ENCODE measurements around the gene FYB1.
"Not testable (repeated sequence)": the region's sequence is repeated elsewhere in the genome, so short reads cannot be mapped to it uniquely, and the experiment has no call there.

FYB1 gene

GRCh38 chr5:39253196-39253595 lies 33.8 kb upstream of the FYB1 start:
- no peaks in the 10 kb centered on the region for H3K4me1 ChIP-seq (ENCODE audit: control insufficient read depth, insufficient read depth, low read length)
- no peaks in the 10 kb centered on the region for H3K36me3 ChIP-seq (ENCODE audit: control insufficient read depth in 2 of 2, insufficient read depth in 2 of 2, low read length in 2 of 2)
- no peak overlapping the region for H3K9ac ChIP-seq (ENCODE audit: low read length in 2 of 2)
- no peaks in the 10 kb centered on the region for H3K9me3 ChIP-seq (ENCODE audit: control insufficient read depth in 2 of 2, low read length in 2 of 2)
- H3K4me3 ChIP-seq (ENCODE audit: low read length in 2 of 2) = no peak overlapping the region
- H3K27me3 ChIP-seq (ENCODE audit: control insufficient read depth in 1 of 2, insufficient read depth in 2 of 2, low read length in 2 of 2) = no peaks in the 10 kb centered on the region
- no peak overlapping the region for H3K27ac ChIP-seq (ENCODE audit: low read length)

- H3K9me3 ChIP-seq (ENCODE audit: control insufficient read depth in 2 of 2, low read length in 2 of 2) = no peaks in the 10 kb centered on the region
- H3K36me3 ChIP-seq (ENCODE audit: control insufficient read depth in 2 of 2, insufficient read depth in 2 of 2, low read length in 2 of 2) = no peaks in the 10 kb centered on the region
- no peak overlapping the region for H3K4me3 ChIP-seq (ENCODE audit: low read length in 2 of 2)
- H3K9ac ChIP-seq (ENCODE audit: low read length in 2 of 2) = no peak overlapping the region
- no peaks in the 10 kb centered on the region for H3K4me1 ChIP-seq (ENCODE audit: control insufficient read depth, insufficient read depth, low read length)
- H3K27me3 ChIP-seq (ENCODE audit: control insufficient read depth in 1 of 2, insufficient read depth in 2 of 2, low read length in 2 of 2) = no peaks in the 10 kb centered on the region
- no peak overlapping the region for H3K27ac ChIP-seq (ENCODE audit: low read length)
Observed at GRCh38 chr5:39249564-39250274, 30.4 kb upstream of the FYB1 start.

GRCh38 chr5:39249069-39249468 lies 29.7 kb upstream of the FYB1 start:
- no peak overlapping the region for H3K9ac ChIP-seq (ENCODE audit: low read length in 2 of 2)
- no peak overlapping the region for H3K4me3 ChIP-seq (ENCODE audit: low read length in 2 of 2)
- H3K36me3 ChIP-seq (ENCODE audit: control insufficient read depth in 2 of 2, insufficient read depth in 2 of 2, low read length in 2 of 2) = no peaks in the 10 kb centered on the region
- no peak overlapping the region for H3K27ac ChIP-seq (ENCODE audit: low read length)
- no peaks in the 10 kb centered on the region for H3K4me1 ChIP-seq (ENCODE audit: control insufficient read depth, insufficient read depth, low read length)
- no peaks in the 10 kb centered on the region for H3K27me3 ChIP-seq (ENCODE audit: control insufficient read depth in 1 of 2, insufficient read depth in 2 of 2, low read length in 2 of 2)
- H3K9me3 ChIP-seq (ENCODE audit: control insufficient read depth in 2 of 2, low read length in 2 of 2) = no peaks in the 10 kb centered on the region

GRCh38 chr5:39240750-39241149 lies 21.4 kb upstream of the FYB1 start:
- Histone ChIP-seq H3K27me3 (ENCODE audit: control insufficient read depth in 1 of 2, insufficient read depth in 2 of 2, low read length in 2 of 2) (no peaks in the 10 kb centered on the region), H3K4me1 (ENCODE audit: control insufficient read depth, insufficient read depth, low read length) (no peaks in the 10 kb centered on the region), H3K27ac (ENCODE audit: low read length) (no peak overlapping the region), H3K9ac (ENCODE audit: low read length in 2 of 2) (no peak overlapping the region), H3K9me3 (ENCODE audit: control insufficient read depth in 2 of 2, low read length in 2 of 2) (no peaks in the 10 kb centered on the region), H3K36me3 (ENCODE audit: control insufficient read depth in 2 of 2, insufficient read depth in 2 of 2, low read length in 2 of 2) (no peaks in the 10 kb centered on the region), H3K4me3 (ENCODE audit: low read length in 2 of 2) (no peak overlapping the region)

GRCh38 chr5:39238366-39239105 lies 19.2 kb upstream of the FYB1 start:
- Histone ChIP-seq H3K4me1 (ENCODE audit: control insufficient read depth, insufficient read depth, low read length) (no peaks in the 10 kb centered on the region), H3K4me3 (ENCODE audit: low read length in 2 of 2) (no peak overlapping the region), H3K9ac (ENCODE audit: low read length in 2 of 2) (no peak overlapping the region), H3K36me3 (ENCODE audit: control insufficient read depth in 2 of 2, insufficient read depth in 2 of 2, low read length in 2 of 2) (no peaks in the 10 kb centered on the region), H3K27ac (ENCODE audit: low read length) (no peak overlapping the region), H3K27me3 (ENCODE audit: control insufficient read depth in 1 of 2, insufficient read depth in 2 of 2, low read length in 2 of 2) (no peaks in the 10 kb centered on the region), H3K9me3 (ENCODE audit: control insufficient read depth in 2 of 2, low read length in 2 of 2) (no peaks in the 10 kb centered on the region)

- no peaks in the 10 kb centered on the region for H3K9me3 ChIP-seq (ENCODE audit: control insufficient read depth in 2 of 2, low read length in 2 of 2)
- H3K9ac ChIP-seq (ENCODE audit: low read length in 2 of 2) = no peak overlapping the region
- no peaks in the 10 kb centered on the region for H3K27me3 ChIP-seq (ENCODE audit: control insufficient read depth in 1 of 2, insufficient read depth in 2 of 2, low read length in 2 of 2)
- H3K4me3 ChIP-seq (ENCODE audit: low read length in 2 of 2) = no peak overlapping the region
- no peaks in the 10 kb centered on the region for H3K36me3 ChIP-seq (ENCODE audit: control insufficient read depth in 2 of 2, insufficient read depth in 2 of 2, low read length in 2 of 2)
- no peak overlapping the region for H3K27ac ChIP-seq (ENCODE audit: low read length)
- no peaks in the 10 kb centered on the region for H3K4me1 ChIP-seq (ENCODE audit: control insufficient read depth, insufficient read depth, low read length)
Observed at GRCh38 chr5:39236718-39237117, 17.4 kb upstream of the FYB1 start.

GRCh38 chr5:39235648-39236047 lies 16.3 kb upstream of the FYB1 start:
- Histone ChIP-seq H3K4me3 (ENCODE audit: low read length in 2 of 2) (no peak overlapping the region), H3K4me1 (ENCODE audit: control insufficient read depth, insufficient read depth, low read length) (no peaks in the 10 kb centered on the region), H3K27ac (ENCODE audit: low read length) (no peak overlapping the region), H3K9me3 (ENCODE audit: control insufficient read depth in 2 of 2, low read length in 2 of 2) (no peaks in the 10 kb centered on the region), H3K27me3 (ENCODE audit: control insufficient read depth in 1 of 2, insufficient read depth in 2 of 2, low read length in 2 of 2) (no peaks in the 10 kb centered on the region), H3K9ac (ENCODE audit: low read length in 2 of 2) (no peak overlapping the region), H3K36me3 (ENCODE audit: control insufficient read depth in 2 of 2, insufficient read depth in 2 of 2, low read length in 2 of 2) (no peaks in the 10 kb centered on the region)

GRCh38 chr5:39234494-39234893 lies 15.1 kb upstream of the FYB1 start:
- H3K27me3 ChIP-seq (ENCODE audit: control insufficient read depth in 1 of 2, insufficient read depth in 2 of 2, low read length in 2 of 2); H3K9ac ChIP-seq (ENCODE audit: low read length in 2 of 2); H3K4me1 ChIP-seq (ENCODE audit: control insufficient read depth, insufficient read depth, low read length); H3K4me3 ChIP-seq (ENCODE audit: low read length in 2 of 2); H3K36me3 ChIP-seq (ENCODE audit: control insufficient read depth in 2 of 2, insufficient read depth in 2 of 2, low read length in 2 of 2); H3K27ac ChIP-seq (ENCODE audit: low read length); H3K9me3 ChIP-seq (ENCODE audit: control insufficient read depth in 2 of 2, low read length in 2 of 2): not testable (repeated sequence)

GRCh38 chr5:39233783-39234182 lies 14.4 kb upstream of the FYB1 start:
- Histone ChIP-seq H3K9me3 (ENCODE audit: control insufficient read depth in 2 of 2, low read length in 2 of 2) (no peaks in the 10 kb centered on the region), H3K27me3 (ENCODE audit: control insufficient read depth in 1 of 2, insufficient read depth in 2 of 2, low read length in 2 of 2) (no peaks in the 10 kb centered on the region), H3K27ac (ENCODE audit: low read length) (no peak overlapping the region), H3K4me1 (ENCODE audit: control insufficient read depth, insufficient read depth, low read length) (no peaks in the 10 kb centered on the region), H3K4me3 (ENCODE audit: low read length in 2 of 2) (no peak overlapping the region), H3K36me3 (ENCODE audit: control insufficient read depth in 2 of 2, insufficient read depth in 2 of 2, low read length in 2 of 2) (no peaks in the 10 kb centered on the region), H3K9ac (ENCODE audit: low read length in 2 of 2) (no peak overlapping the region)

- no peaks in the 10 kb centered on the region for H3K9me3 ChIP-seq (ENCODE audit: control insufficient read depth in 2 of 2, low read length in 2 of 2)
- no peaks in the 10 kb centered on the region for H3K36me3 ChIP-seq (ENCODE audit: control insufficient read depth in 2 of 2, insufficient read depth in 2 of 2, low read length in 2 of 2)
- no peak overlapping the region for H3K9ac ChIP-seq (ENCODE audit: low read length in 2 of 2)
- no peaks in the 10 kb centered on the region for H3K27me3 ChIP-seq (ENCODE audit: control insufficient read depth in 1 of 2, insufficient read depth in 2 of 2, low read length in 2 of 2)
- H3K27ac ChIP-seq (ENCODE audit: low read length) = no peak overlapping the region
- H3K4me3 ChIP-seq (ENCODE audit: low read length in 2 of 2) = no peak overlapping the region
- no peaks in the 10 kb centered on the region for H3K4me1 ChIP-seq (ENCODE audit: control insufficient read depth, insufficient read depth, low read length)
Observed at GRCh38 chr5:39231705-39232525, 12.6 kb upstream of the FYB1 start.

Data from stomach smooth muscle (tissue), 2 donors.